B cell (primary cell): ENCODE measurements around the gene HOXB13. TPM values are rescaled to one million over a fixed set of nuclear protein-coding genes. Genes with fewer than 3 reads are reported as not detected.

Experiments
- ATAC-seq: fragments of 200-7000 bp; cut with Tn5 transposase; one replicate; pipeline ENCODE4 v1.10.0; 2021; ENCODE audit warnings: low read depth, mild to moderate bottlenecking, moderate number of reproducible peaks, moderate library complexity
- CTCF ChIA-PET: fragments of 350-600 bp; sonication (Branson Sonifier 250); formaldehyde crosslinking; loops from one replicate; lab custom pipeline; 2021; ENCODE audit warnings: antibody characterized with exemption, inconsistent platforms; lab: Charles Lee
- POLR2A ChIA-PET: fragments of 350-600 bp; sonication (Branson Sonifier 250); formaldehyde crosslinking; loops from one replicate; lab custom pipeline; 2021; ENCODE audit warnings: antibody characterized with exemption; lab: Charles Lee
- DNase-seq: peaks from one replicate; pipeline ENCODE4 v3.0.0; 2013
- H2AFZ ChIP-seq: 2 replicates; pipeline ENCODE4 v1.6.1; 2012; ENCODE audit warnings: mild to moderate bottlenecking, low read depth, low read length; ENCODE audit not compliant: insufficient read depth, poor library complexity, severe bottlenecking
- H3K27ac ChIP-seq, 2 donors: 1 replicate in 1 of 2; 2 replicates in 1 of 2; pipeline ENCODE4 v1.5.1; 2012 to 2013; ENCODE audit warnings: low read length in 2 of 2, mild to moderate bottlenecking in 2 of 2, moderate library complexity in 1 of 2
- H3K27me3 ChIP-seq, 4 experiments: fragments of 200-600 bp in 1 of 4; sonication (generic) in 1 of 4; replicated peaks in 1 of 4; 1 replicate in 2 of 4; 2 replicates in 2 of 4; pipeline versions ENCODE4 v1.6.1 to v1.7.0; 2013 to 2016; ENCODE audit warnings: low read length in 3 of 4, mild to moderate bottlenecking in 2 of 4, mixed read lengths in 1 of 4, moderate library complexity in 1 of 4; ENCODE audit not compliant: insufficient read depth in 4 of 4, control insufficient read depth in 3 of 4; ENCODE audit errors: control extremely low read depth in 1 of 4
- H3K36me3 ChIP-seq, 2 experiments: replicated peaks in 1 of 2; 1 replicate in 1 of 2; 2 replicates in 1 of 2; pipeline versions ENCODE4 v1.6.1 to v1.7.1; 2013; ENCODE audit warnings: low read length in 1 of 2; ENCODE audit not compliant: insufficient read depth in 2 of 2, control insufficient read depth in 1 of 2; ENCODE audit errors: control extremely low read depth in 1 of 2, extremely low read depth in 1 of 2
- H3K4me1 ChIP-seq, 2 donors: fragments of 200-600 bp in 1 of 2; sonication (generic) in 1 of 2; 1 replicate in 1 of 2; 2 replicates in 1 of 2; pipeline versions ENCODE4 v1.5.1 to v1.6.1; 2013 to 2017; ENCODE audit warnings: low read length in 2 of 2; ENCODE audit not compliant: control insufficient read depth in 2 of 2, insufficient read depth in 2 of 2
- H3K4me2 ChIP-seq: replicated peaks from 2 replicates; pipeline ENCODE3; 2012; ENCODE audit warnings: mild to moderate bottlenecking, low read depth, low read length; ENCODE audit not compliant: poor library complexity, severe bottlenecking
- H3K4me3 ChIP-seq, 5 experiments: fragments of 200-600 bp in 1 of 5; sonication (generic) in 1 of 5; 1 replicate in 3 of 5; 2 replicates in 2 of 5; pipeline versions ENCODE4 v1.5.1 to v1.7.0; 2011 to 2016; ENCODE audit warnings: low read length in 4 of 5, mild to moderate bottlenecking in 4 of 5, low read depth in 2 of 5, control low read depth in 1 of 5, moderate library complexity in 1 of 5; ENCODE audit not compliant: insufficient read depth in 1 of 5; ENCODE audit errors: control extremely low read depth in 1 of 5, extremely low read depth in 1 of 5
- H3K79me2 ChIP-seq: fragments of 200-600 bp; sonication (generic); one replicate; pipeline ENCODE4 v1.6.0; 2016; ENCODE audit warnings: low read length; ENCODE audit not compliant: control insufficient read depth, insufficient read depth
- H3K9ac ChIP-seq: fragments of 200-600 bp; sonication (generic); 2 replicates; pipeline ENCODE4 v1.6.1; 2017; ENCODE audit warnings: mild to moderate bottlenecking, low read length, moderate library complexity
- H3K9me3 ChIP-seq, 3 donors: one replicate each; pipeline versions ENCODE4 v1.6.1 to v1.7.1; 2013; ENCODE audit warnings: low read length in 2 of 3; ENCODE audit not compliant: control insufficient read depth in 2 of 3, insufficient read depth in 1 of 3; ENCODE audit errors: control extremely low read depth in 1 of 3
- H4K20me1 ChIP-seq: 2 replicates; pipeline ENCODE4 v1.6.0; 2012; ENCODE audit warnings: mild to moderate bottlenecking, low read length; ENCODE audit not compliant: insufficient read depth, control insufficient read depth, poor library complexity, severe bottlenecking
- H3K27ac Mint-ChIP-seq: one replicate; pipeline ENCODE4 v1.8.0; 2021; ENCODE audit warnings: mixed read lengths
- H3K27me3 Mint-ChIP-seq: one replicate; pipeline ENCODE4 v1.8.0; 2021; ENCODE audit warnings: mixed read lengths
- H3K4me1 Mint-ChIP-seq: one replicate; pipeline ENCODE4 v1.8.0; 2021; ENCODE audit warnings: mixed read lengths
- H3K4me3 Mint-ChIP-seq: one replicate; pipeline ENCODE4 v1.8.0; 2021; ENCODE audit warnings: mixed read lengths
- H3K9me3 Mint-ChIP-seq: one replicate; pipeline ENCODE4 v1.8.0; 2022; ENCODE audit warnings: mixed read lengths; ENCODE audit not compliant: insufficient read depth
- EZH2 ChIP-seq: IDR thresholded peaks from 2 replicates; pipeline ENCODE4 v1.6.1; 2012; ENCODE audit warnings: borderline replicate concordance, low read depth, mild to moderate bottlenecking, moderate library complexity, low read length; ENCODE audit not compliant: insufficient read depth, poor library complexity, severe bottlenecking
- WGBS: methylation state at CpG from one replicate; pipeline ENCODE4 v1.1.5; 2013; ENCODE audit warnings: missing lambda C conversion rate; ENCODE audit not compliant: insufficient coverage; 5-methylcytosine and 5-hydroxymethylcytosine counted together
- intact Hi-C: fragments of 100-400 bp; cut with micrococcal nuclease; formaldehyde crosslinking; loops from one replicate; pipeline ENCODE4 v1.10.0; 2022
- polyA plus RNA-seq: library from polyadenylated mRNA; depleted of rRNA; stranded (reverse); fragments of >200 nt; gene quantifications from 2 replicates; pipeline ENCODE4 v1.2.3, GENCODE V29; 2012
- total RNA-seq, 2 donors: library from RNA; stranded (reverse); fragments of 120-200 nt in 1 of 2; gene quantifications; 1 replicate in 1 of 2; 2 replicates in 1 of 2; pipeline versions ENCODE4 v1.2.3 to v1.2.4, GENCODE V29; 2013 to 2022
- TF ChIP-seq, protein P1 (sequence below): fragments of 200-600 bp; IDR thresholded peaks from one replicate; pipeline ENCODE4 v1.8.0; 2022; ENCODE audit warnings: antibody characterized with exemption, mild to moderate bottlenecking

Gene HOXB13
- total and polyA plus RNA-seq, 2 donors (not counting 1 experiment from before 2014, with no cell fraction given), result not detected

DNA sequence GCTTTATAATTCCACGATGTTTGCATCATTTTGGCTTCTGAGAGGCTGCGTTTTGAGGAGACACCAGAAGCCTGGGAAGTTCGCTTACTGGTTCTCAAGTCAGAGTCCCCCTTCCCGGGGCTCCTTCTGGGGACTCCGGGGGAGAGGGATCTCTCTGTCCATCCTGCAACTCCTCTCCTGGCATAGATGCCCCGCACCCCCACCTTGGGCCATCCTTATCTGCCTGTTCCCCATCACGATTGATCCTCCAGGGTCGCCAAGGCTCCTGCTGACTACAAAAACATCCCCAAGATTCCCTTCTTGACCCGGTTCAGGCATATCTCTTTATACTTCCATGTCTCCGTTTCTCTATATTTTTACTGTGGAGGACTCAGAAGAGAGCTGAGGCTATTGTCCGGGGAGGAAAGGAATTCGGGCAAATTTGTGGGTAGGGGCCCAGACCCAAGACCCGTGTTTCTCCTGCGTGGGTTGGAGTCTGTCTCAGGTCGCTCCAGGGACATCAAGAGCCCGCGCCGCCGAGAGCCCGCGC, 18.4 kb upstream of the HOXB13 start:
- DNase-seq (no peak), ATAC-seq (no peak)
- TF ChIP-seq, protein P1, sequence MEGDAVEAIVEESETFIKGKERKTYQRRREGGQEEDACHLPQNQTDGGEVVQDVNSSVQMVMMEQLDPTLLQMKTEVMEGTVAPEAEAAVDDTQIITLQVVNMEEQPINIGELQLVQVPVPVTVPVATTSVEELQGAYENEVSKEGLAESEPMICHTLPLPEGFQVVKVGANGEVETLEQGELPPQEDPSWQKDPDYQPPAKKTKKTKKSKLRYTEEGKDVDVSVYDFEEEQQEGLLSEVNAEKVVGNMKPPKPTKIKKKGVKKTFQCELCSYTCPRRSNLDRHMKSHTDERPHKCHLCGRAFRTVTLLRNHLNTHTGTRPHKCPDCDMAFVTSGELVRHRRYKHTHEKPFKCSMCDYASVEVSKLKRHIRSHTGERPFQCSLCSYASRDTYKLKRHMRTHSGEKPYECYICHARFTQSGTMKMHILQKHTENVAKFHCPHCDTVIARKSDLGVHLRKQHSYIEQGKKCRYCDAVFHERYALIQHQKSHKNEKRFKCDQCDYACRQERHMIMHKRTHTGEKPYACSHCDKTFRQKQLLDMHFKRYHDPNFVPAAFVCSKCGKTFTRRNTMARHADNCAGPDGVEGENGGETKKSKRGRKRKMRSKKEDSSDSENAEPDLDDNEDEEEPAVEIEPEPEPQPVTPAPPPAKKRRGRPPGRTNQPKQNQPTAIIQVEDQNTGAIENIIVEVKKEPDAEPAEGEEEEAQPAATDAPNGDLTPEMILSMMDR, result no peak
- no peak for TF ChIP-seq EZH2
- H3K4me3 ChIP-seq, result no peak overlapping the region
- H3K4me1 ChIP-seq, result peaks cover 3 to 41% of the 10 kb centered on the region in 2 donors
- peaks cover 80% of the 10 kb centered on the region for H3K27me3 Mint-ChIP-seq
- no peak overlapping the region for H3K9ac ChIP-seq
- H4K20me1 ChIP-seq, result no peaks in the 10 kb centered on the region
- H3K27me3 ChIP-seq, result peaks cover 0 to 94% (median 88%) of the 10 kb centered on the region in 4 experiments
- H3K4me1 Mint-ChIP-seq, result peaks cover 7% of the 10 kb centered on the region
- intact Hi-C loops, result loop anchor here (2.0 kb wide), 1 partner anchor 22 kb away; no protein-coding TSS in a partner anchor
- no peak overlapping the region for H3K27ac Mint-ChIP-seq
- CTCF ChIA-PET, result interaction anchor here (1.1 to 1.7 kb wide), 3 partner anchors 9 to 950 kb away, joined by 3 to 5 read pairs (median 4); no protein-coding TSS in a partner anchor
- no peaks in the 10 kb centered on the region for H3K36me3 ChIP-seq
- no peaks in the 10 kb centered on the region for H3K79me2 ChIP-seq
- H3K4me3 Mint-ChIP-seq, result no peak overlapping the region
- POLR2A ChIA-PET, result no interaction called here
- H3K9me3 ChIP-seq, result peaks cover 1 to 33% (median 6%) of the 10 kb centered on the region in 3 donors
- no peak overlapping the region for H3K27ac ChIP-seq
- H2AFZ ChIP-seq, result no peak overlapping the region
- H3K9me3 Mint-ChIP-seq, result no peaks in the 10 kb centered on the region
- H3K4me2 ChIP-seq, result peak overlapping the region; percentile 13
- 18% methylated on average over 14 of the region's 21 CpGs for WGBS
